ENCODE data around the gene SMIM30.

Gene SMIM30

DNA sequence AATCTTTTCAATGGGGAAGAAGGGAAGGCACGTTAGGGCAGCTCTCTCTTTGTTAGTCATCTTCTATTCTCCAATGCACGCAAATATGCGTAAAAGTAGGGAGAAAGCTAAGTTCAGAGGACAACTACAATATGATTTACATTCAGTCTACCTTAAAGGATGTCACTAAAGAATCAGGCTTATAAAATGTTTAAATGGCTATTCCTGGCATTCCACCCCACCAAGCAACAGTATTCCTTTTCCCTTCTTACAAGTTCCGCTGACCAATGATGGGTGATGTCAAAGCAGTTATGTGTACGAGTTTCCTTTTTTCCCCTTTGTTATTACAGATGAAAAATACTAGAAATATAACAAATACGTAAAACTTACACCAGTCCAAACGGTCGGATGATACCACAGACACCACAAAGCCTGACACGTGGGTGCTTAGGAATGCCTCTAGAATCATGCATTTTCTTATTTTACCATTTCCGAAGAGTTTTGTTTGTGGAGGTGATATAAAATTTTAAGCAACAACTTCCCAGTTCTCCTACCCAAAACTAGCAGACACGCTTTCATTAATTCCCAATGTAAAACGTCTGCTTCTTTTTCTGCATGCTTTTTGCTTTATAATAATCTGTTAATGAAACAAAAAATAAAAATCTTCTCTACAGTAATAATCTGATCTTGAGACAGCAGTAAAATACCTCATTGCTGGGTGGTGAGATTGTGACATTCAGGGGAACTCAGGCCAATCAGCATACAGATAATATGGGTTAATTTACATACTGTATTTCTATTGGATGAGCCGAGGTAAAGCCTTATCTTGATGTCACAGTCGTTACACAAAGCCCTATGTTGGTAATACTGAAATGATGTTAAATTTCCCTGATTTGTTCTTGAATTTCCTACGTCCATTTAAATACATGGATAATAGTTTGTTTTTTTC is 31.0 kb downstream of the SMIM30 start:
- DNase-seq (no peak), ATAC-seq (replicated peaks) (no peak)
- H3K9me3 Mint-ChIP-seq: no peaks in the 10 kb centered on the region
- H3K27me3 Mint-ChIP-seq: peaks cover 27 to 45% of the 10 kb centered on the region in 2 donors
- H3K27ac Mint-ChIP-seq: no peak overlapping the region
- H3K4me3 Mint-ChIP-seq: peak overlapping the region in 1 of 2 donors; percentile 8
- H3K36me3 Mint-ChIP-seq: no peaks in the 10 kb centered on the region
- peaks cover 6 to 9% of the 10 kb centered on the region in 2 donors for H3K4me1 Mint-ChIP-seq

- H3K4me3 Mint-ChIP-seq: peak within 1 kb of the TSS; percentile 64 to 74
- H3K27ac Mint-ChIP-seq: no peak within 1 kb of the TSS
- DNase-seq (peak; percentile 7), ATAC-seq (replicated peaks) (peak; percentile 83 to 90)
- H3K9me3 Mint-ChIP-seq: no peaks in the 10 kb centered on the region
- peaks cover 23 to 39% of the 10 kb centered on the region in 2 donors for H3K27me3 Mint-ChIP-seq
- no peaks in the 10 kb centered on the region for H3K36me3 Mint-ChIP-seq
- H3K4me1 Mint-ChIP-seq: peaks cover 6 to 9% of the 10 kb centered on the region in 2 donors
Measured at GRCh38 chr7:113086431-113086888, 31.9 kb downstream of the SMIM30 start, which contains the start of gene GPR85. Gene GPR85, minus strand, starts transcription at chr7:113086827. Its CDS starts 2,106 bp downstream, at chr7:113084721.

- peak overlapping the region; percentile 15 to 57 for H3K4me3 Mint-ChIP-seq
- no peaks in the 10 kb centered on the region for H3K36me3 Mint-ChIP-seq
- H3K27ac Mint-ChIP-seq: no peak overlapping the region
- peak in 1 of 2 donors; percentile 41 for ATAC-seq (replicated peaks)
- no peaks in the 10 kb centered on the region for H3K9me3 Mint-ChIP-seq
- H3K4me1 Mint-ChIP-seq: peaks cover 6 to 9% of the 10 kb centered on the region in 2 donors
- H3K27me3 Mint-ChIP-seq: peaks cover 23 to 39% of the 10 kb centered on the region in 2 donors
- DNase-seq: no peak
Measured at GRCh38 chr7:113085781-113086390, 32.5 kb downstream of the SMIM30 start.

DNA sequence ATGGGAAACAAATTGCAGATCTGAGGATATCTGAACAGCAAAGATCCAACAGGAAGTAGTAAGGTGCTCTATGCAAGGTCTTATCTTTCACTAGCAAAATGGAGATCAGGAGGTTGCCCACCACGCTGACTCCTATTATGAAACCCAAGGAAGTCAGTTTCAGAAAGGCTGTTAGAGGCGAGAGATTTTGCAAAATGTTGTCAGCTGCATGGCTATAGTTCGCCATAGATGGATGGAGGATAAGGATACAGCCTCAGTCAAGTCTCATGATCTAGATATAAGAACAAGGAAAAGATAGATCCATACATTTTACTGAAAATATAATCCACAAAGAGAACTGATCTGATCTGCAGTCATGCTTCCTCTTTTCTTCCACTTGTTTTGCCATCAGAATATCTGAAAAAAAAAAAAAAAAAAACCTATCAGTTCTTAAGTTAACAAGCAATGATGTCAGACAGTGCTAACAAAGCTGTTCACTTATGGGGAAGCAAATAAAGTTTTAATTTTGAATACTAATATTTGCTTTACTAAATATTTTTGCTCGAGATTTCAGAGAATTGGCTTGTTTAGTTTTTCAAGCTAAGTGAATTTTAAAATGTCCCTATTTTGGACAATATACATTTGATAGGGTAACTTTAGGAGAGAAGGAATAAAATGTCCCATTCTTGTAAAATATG is 33.7 kb downstream of the SMIM30 start:
- H3K4me1 Mint-ChIP-seq: peaks cover 6 to 9% of the 10 kb centered on the region in 2 donors
- H3K36me3 Mint-ChIP-seq: no peaks in the 10 kb centered on the region
- H3K9me3 Mint-ChIP-seq: no peaks in the 10 kb centered on the region
- H3K27me3 Mint-ChIP-seq: peaks cover 23 to 39% of the 10 kb centered on the region in 2 donors
- no peak for ATAC-seq (replicated peaks)
- DNase-seq: no peak
- no peak overlapping the region for H3K27ac Mint-ChIP-seq
- H3K4me3 Mint-ChIP-seq: no peak overlapping the region

DNA sequence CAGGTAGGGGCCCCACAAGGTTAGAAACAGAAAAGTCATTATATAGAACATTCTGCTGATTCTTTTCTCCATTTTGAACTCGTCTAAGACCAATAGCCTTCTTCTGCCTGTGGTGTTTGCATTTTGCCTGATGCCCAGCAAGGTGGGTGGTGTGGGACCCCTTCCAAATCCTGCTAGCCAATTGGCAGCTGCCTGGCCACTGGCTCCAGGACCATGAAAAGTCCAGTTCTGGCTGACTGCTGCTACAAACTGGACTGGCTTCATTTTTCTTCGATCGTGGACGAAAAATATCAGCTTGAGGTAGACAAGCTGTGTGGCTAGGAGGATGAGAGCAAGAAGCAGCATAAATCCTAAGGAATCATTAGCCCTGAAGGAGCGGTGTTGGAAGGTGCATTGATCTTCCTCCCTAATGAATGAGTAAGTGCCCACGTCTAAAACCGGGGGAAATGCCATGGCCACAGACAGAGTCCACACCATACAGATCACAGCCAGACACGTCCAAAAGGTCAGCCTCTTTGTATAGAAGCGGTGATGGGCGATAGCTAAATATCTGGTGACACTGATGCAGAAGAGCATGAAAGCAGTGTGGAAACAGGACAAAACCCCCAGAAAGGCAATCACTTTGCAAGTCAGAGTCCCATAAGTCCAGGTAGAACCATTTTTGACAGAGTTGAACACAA is 34.4 kb downstream of the SMIM30 start:
- Mint-ChIP-seq H3K27me3 (peaks cover 23 to 39% of the 10 kb centered on the region in 2 donors), H3K4me3 (no peak overlapping the region), H3K36me3 (no peaks in the 10 kb centered on the region), H3K27ac (no peak overlapping the region), H3K4me1 (peaks cover 6 to 9% of the 10 kb centered on the region in 2 donors), H3K9me3 (no peaks in the 10 kb centered on the region)
- ATAC-seq (replicated peaks) (no peak), DNase-seq (no peak)

- Mint-ChIP-seq H3K4me1 (peaks cover 6 to 9% of the 10 kb centered on the region in 2 donors), H3K36me3 (no peaks in the 10 kb centered on the region), H3K27me3 (peaks cover 23 to 39% of the 10 kb centered on the region in 2 donors), H3K27ac (no peak overlapping the region), H3K9me3 (no peaks in the 10 kb centered on the region), H3K4me3 (no peak overlapping the region)
- DNase-seq (no peak), ATAC-seq (replicated peaks) (no peak)
Measured at GRCh38 chr7:113083132-113083815, 35.1 kb downstream of the SMIM30 start.

GRCh38 chr7:113078331-113078730 is 40.0 kb downstream of the SMIM30 start:
- no peak for DNase-seq
- Mint-ChIP-seq H3K4me3 (no peak overlapping the region), H3K27me3 (peaks cover 4 to 14% of the 10 kb centered on the region in 2 donors), H3K36me3 (no peaks in the 10 kb centered on the region), H3K27ac (no peak overlapping the region), H3K4me1 (no peaks in the 10 kb centered on the region), H3K9me3 (no peaks in the 10 kb centered on the region)
- no peak for ATAC-seq (replicated peaks)

DNA sequence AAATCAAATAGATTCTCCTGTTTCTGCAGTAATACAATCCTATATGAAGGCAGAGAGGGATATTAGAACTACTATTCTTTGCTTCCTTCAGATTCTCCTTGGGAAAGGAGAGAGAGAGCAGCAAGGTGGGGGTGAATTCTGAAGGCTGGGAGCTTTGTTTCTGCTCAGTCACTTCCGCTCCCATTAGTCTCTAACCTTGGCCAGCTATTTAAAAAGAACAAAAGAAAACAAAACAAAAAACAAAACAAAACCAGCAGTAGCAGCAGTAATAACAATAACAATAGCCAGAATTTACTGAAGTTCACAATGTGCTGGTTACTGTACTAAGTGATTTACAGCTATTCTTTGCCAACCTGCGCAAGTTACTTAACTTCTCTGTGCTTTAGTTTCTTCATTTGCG is 41.7 kb downstream of the SMIM30 start:
- peaks cover 4 to 14% of the 10 kb centered on the region in 2 donors for H3K27me3 Mint-ChIP-seq
- H3K9me3 Mint-ChIP-seq: no peaks in the 10 kb centered on the region

DNA sequence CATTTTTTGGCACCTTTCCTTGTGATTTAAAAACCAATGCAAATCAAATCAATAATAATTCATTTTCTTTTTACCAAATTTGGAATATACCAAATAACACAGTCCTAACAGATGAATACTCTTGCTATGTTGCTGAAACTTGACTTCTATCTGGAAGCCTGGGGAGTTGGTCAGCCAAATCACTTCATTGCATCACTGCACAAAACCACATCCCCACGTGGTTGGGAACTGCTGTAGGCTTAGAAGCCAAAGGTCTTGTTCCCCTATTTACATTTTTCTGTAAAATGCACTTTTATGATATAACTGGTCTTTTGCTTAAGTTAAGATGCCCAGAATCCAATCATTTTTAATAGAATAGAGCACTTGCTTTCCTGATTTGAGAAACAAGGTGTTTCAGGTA is 46.9 kb downstream of the SMIM30 start:
- Mint-ChIP-seq H3K36me3 (no peaks in the 10 kb centered on the region), H3K4me3 (no peak overlapping the region), H3K4me1 (no peaks in the 10 kb centered on the region), H3K27ac (no peak overlapping the region), H3K9me3 (no peaks in the 10 kb centered on the region), H3K27me3 (peaks cover 4 to 18% of the 10 kb centered on the region in 2 donors)
- no peak for DNase-seq
- ATAC-seq (replicated peaks): peak in 1 of 2 donors; percentile 55

More for the DNA sequence above, 41.7 kb downstream of the SMIM30 start:
- H3K36me3 Mint-ChIP-seq: no peaks in the 10 kb centered on the region
- H3K4me1 Mint-ChIP-seq: no peaks in the 10 kb centered on the region
- no peak overlapping the region for H3K27ac Mint-ChIP-seq
- DNase-seq: no peak
- no peak for ATAC-seq (replicated peaks)
- H3K4me3 Mint-ChIP-seq: no peak overlapping the region
